Mesendoderm (in vitro differentiated cells): ENCODE results near the gene CUL9.

Source experiments
- DNase-seq: peaks from one replicate; pipeline ENCODE4 v3.0.0; 2013
- H2AK5ac ChIP-seq: 2 replicates; pipeline ENCODE4 v1.6.1; 2013; ENCODE audit warnings: low read length, inconsistent platforms
- H2BK120ac ChIP-seq: 2 replicates; pipeline ENCODE4 v1.6.1; 2013; ENCODE audit warnings: low read depth, mild to moderate bottlenecking, low read length, moderate library complexity, mixed read lengths
- H2BK15ac ChIP-seq: replicated peaks from 2 replicates; pipeline ENCODE4 v1.6.1; 2013; ENCODE audit warnings: low read depth, mild to moderate bottlenecking, moderate library complexity
- H2BK5ac ChIP-seq: 2 replicates; pipeline ENCODE4 v1.6.1; 2013; ENCODE audit warnings: low read length, inconsistent platforms
- H3K18ac ChIP-seq: 2 replicates; pipeline ENCODE4 v1.6.1; 2013; ENCODE audit warnings: mild to moderate bottlenecking, low read length, mixed read lengths
- H3K23ac ChIP-seq: one replicate; pipeline ENCODE4 v1.6.1; 2013; ENCODE audit warnings: low read length
- H3K27ac ChIP-seq: 2 replicates; pipeline ENCODE4 v1.5.1; 2013; ENCODE audit warnings: low read depth, mild to moderate bottlenecking, inconsistent platforms, low read length, moderate library complexity
- H3K27me3 ChIP-seq: 2 replicates; pipeline ENCODE4 v1.6.1; 2013; ENCODE audit warnings: low read length, control low read depth, mild to moderate bottlenecking, inconsistent platforms; ENCODE audit not compliant: insufficient read depth, poor library complexity
- H3K36me3 ChIP-seq: 2 replicates; pipeline ENCODE4 v1.6.1; 2013; ENCODE audit warnings: low read length, inconsistent platforms; ENCODE audit not compliant: control insufficient read depth, insufficient read depth
- H3K4ac ChIP-seq: one replicate; pipeline ENCODE4 v1.6.1; 2013; ENCODE audit warnings: low read depth, mild to moderate bottlenecking, low read length, moderate library complexity
- H3K4me1 ChIP-seq: 2 replicates; pipeline ENCODE4 v1.6.1; 2013; ENCODE audit warnings: low read depth, low read length, inconsistent platforms; ENCODE audit not compliant: control insufficient read depth
- H3K4me2 ChIP-seq: 2 replicates; pipeline ENCODE4 v1.6.1; 2013; ENCODE audit warnings: low read length
- H3K4me3 ChIP-seq: 2 replicates; pipeline ENCODE4 v1.5.1; 2013; ENCODE audit warnings: mild to moderate bottlenecking, low read length
- H3K56ac ChIP-seq: one replicate; pipeline ENCODE4 v1.6.1; 2013; ENCODE audit warnings: low read length
- H3K79me1 ChIP-seq: 2 replicates; pipeline ENCODE4 v1.6.1; 2013; ENCODE audit warnings: low read length, inconsistent platforms
- H3K79me2 ChIP-seq: 2 replicates; pipeline ENCODE4 v1.6.1; 2013; ENCODE audit warnings: mild to moderate bottlenecking, low read length; ENCODE audit not compliant: control insufficient read depth, insufficient read depth
- H3K9ac ChIP-seq: 2 replicates; pipeline ENCODE4 v1.6.1; 2013; ENCODE audit warnings: low read length, inconsistent platforms
- H4K5ac ChIP-seq: one replicate; pipeline ENCODE4 v1.6.1; 2013; ENCODE audit warnings: low read length
- H4K8ac ChIP-seq: one replicate; pipeline ENCODE4 v1.6.1; 2013; ENCODE audit warnings: low read depth, mild to moderate bottlenecking, control low read depth, low read length, moderate library complexity
- WGBS: extraction: QIAGEN DNeasy Blood & Tissue Kit; methylation state at CpG from one replicate; pipeline ENCODE4 v1.1.7; 2013; ENCODE audit warnings: low lambda C conversion rate, missing lambda C conversion rate; ENCODE audit not compliant: insufficient coverage; ENCODE audit errors: extremely low coverage; 5-methylcytosine and 5-hydroxymethylcytosine counted together

The CUL9 gene

GRCh38 chr6:43204271-43205105 lies 22.5 kb downstream of the CUL9 start:
- no CpG with 5 or more reads among the region's 23 CpGs for WGBS

GRCh38 chr6:43205849-43206248 lies 23.9 kb downstream of the CUL9 start:
- Histone ChIP-seq H3K27ac (no peak overlapping the region), H3K79me2 (no peaks in the 10 kb centered on the region), H2AK5ac (no peak overlapping the region), H4K8ac (no peak overlapping the region), H3K4me3 (no peak overlapping the region), H3K79me1 (no peaks in the 10 kb centered on the region), H3K4me1 (no peaks in the 10 kb centered on the region), H2BK5ac (no peak overlapping the region), H2BK120ac (no peak overlapping the region), H2BK15ac (no peak overlapping the region), H3K4me2 (no peak overlapping the region), H3K56ac (no peak overlapping the region), H4K5ac (no peak overlapping the region), H3K23ac (no peak overlapping the region), H3K27me3 (no peaks in the 10 kb centered on the region), H3K4ac (no peak overlapping the region), H3K9ac (no peak overlapping the region), H3K36me3 (no peaks in the 10 kb centered on the region), H3K18ac (no peak overlapping the region)
- no peak for DNase-seq
- no CpG with 5 or more reads among the region's 10 CpGs for WGBS

More at GRCh38 chr6:43204271-43205105, 22.5 kb downstream of the CUL9 start:
- H2AK5ac ChIP-seq, result no peak overlapping the region
- no peak overlapping the region for H3K4me2 ChIP-seq
- H3K36me3 ChIP-seq, result no peaks in the 10 kb centered on the region
- no peak for DNase-seq
- H3K4me3 ChIP-seq, result no peak overlapping the region
- H3K23ac ChIP-seq, result no peak overlapping the region
- no peaks in the 10 kb centered on the region for H3K79me2 ChIP-seq
- no peak overlapping the region for H2BK5ac ChIP-seq
- H2BK15ac ChIP-seq, result no peak overlapping the region
- H3K4me1 ChIP-seq, result no peaks in the 10 kb centered on the region
- no peak overlapping the region for H3K9ac ChIP-seq
- no peak overlapping the region for H2BK120ac ChIP-seq
- no peak overlapping the region for H3K56ac ChIP-seq
- no peak overlapping the region for H4K5ac ChIP-seq
- no peak overlapping the region for H4K8ac ChIP-seq
- no peaks in the 10 kb centered on the region for H3K79me1 ChIP-seq
- no peak overlapping the region for H3K18ac ChIP-seq
- H3K27me3 ChIP-seq, result no peaks in the 10 kb centered on the region
- H3K27ac ChIP-seq, result no peak overlapping the region
- H3K4ac ChIP-seq, result no peak overlapping the region

- Histone ChIP-seq H3K4me3 (no peak overlapping the region), H3K36me3 (no peaks in the 10 kb centered on the region), H3K79me2 (no peaks in the 10 kb centered on the region), H3K56ac (no peak overlapping the region), H3K18ac (no peak overlapping the region), H3K4me2 (no peak overlapping the region), H4K8ac (no peak overlapping the region), H2BK120ac (no peak overlapping the region), H4K5ac (no peak overlapping the region), H3K4ac (no peak overlapping the region), H2BK5ac (no peak overlapping the region), H3K79me1 (no peaks in the 10 kb centered on the region), H2AK5ac (no peak overlapping the region), H3K27me3 (no peaks in the 10 kb centered on the region), H3K9ac (no peak overlapping the region), H3K23ac (no peak overlapping the region), H3K27ac (no peak overlapping the region), H2BK15ac (no peak overlapping the region), H3K4me1 (no peaks in the 10 kb centered on the region)
- WGBS, result no CpG with 5 or more reads among the region's 2 CpGs
- DNase-seq, result no peak
Observed at GRCh38 chr6:43207286-43207685, 25.3 kb downstream of the CUL9 start.

GRCh38 chr6:43211955-43212354 lies 30.0 kb downstream of the CUL9 start:
- Histone ChIP-seq H3K27ac (no peak overlapping the region), H3K18ac (no peak overlapping the region), H3K4me1 (no peaks in the 10 kb centered on the region), H2AK5ac (no peak overlapping the region), H2BK5ac (no peak overlapping the region), H3K56ac (no peak overlapping the region), H4K8ac (no peak overlapping the region), H2BK120ac (no peak overlapping the region), H4K5ac (no peak overlapping the region), H3K4me3 (no peak overlapping the region), H2BK15ac (no peak overlapping the region), H3K4me2 (no peak overlapping the region), H3K36me3 (no peaks in the 10 kb centered on the region), H3K79me1 (no peaks in the 10 kb centered on the region), H3K27me3 (no peaks in the 10 kb centered on the region), H3K4ac (no peak overlapping the region), H3K23ac (no peak overlapping the region), H3K9ac (no peak overlapping the region), H3K79me2 (no peaks in the 10 kb centered on the region)
- WGBS, result no CpG with 5 or more reads among the region's 1 CpG
- DNase-seq, result peak; percentile 23

GRCh38 chr6:43213431-43213830 lies 31.4 kb downstream of the CUL9 start:
- Histone ChIP-seq H3K27ac (no peak overlapping the region), H3K4me1 (no peaks in the 10 kb centered on the region), H3K4me2 (no peak overlapping the region), H3K79me1 (no peaks in the 10 kb centered on the region), H3K9ac (no peak overlapping the region), H2BK120ac (no peak overlapping the region), H3K27me3 (no peaks in the 10 kb centered on the region), H2AK5ac (no peak overlapping the region), H3K18ac (no peak overlapping the region), H3K36me3 (no peaks in the 10 kb centered on the region), H3K79me2 (no peaks in the 10 kb centered on the region), H2BK15ac (no peak overlapping the region), H3K23ac (no peak overlapping the region), H3K4me3 (no peak overlapping the region), H3K56ac (no peak overlapping the region), H3K4ac (no peak overlapping the region), H4K8ac (no peak overlapping the region), H2BK5ac (no peak overlapping the region), H4K5ac (no peak overlapping the region)
- no CpG with 5 or more reads among the region's 11 CpGs for WGBS
- no peak for DNase-seq

GRCh38 chr6:43215066-43215465 lies 33.1 kb downstream of the CUL9 start:
- no peak overlapping the region for H3K4me3 ChIP-seq
- no peak overlapping the region for H3K18ac ChIP-seq
- no peak overlapping the region for H2BK15ac ChIP-seq
- no peak overlapping the region for H3K4ac ChIP-seq
- H3K9ac ChIP-seq, result no peak overlapping the region
- no peak overlapping the region for H2BK120ac ChIP-seq
- H3K23ac ChIP-seq, result no peak overlapping the region
- no peak overlapping the region for H3K4me2 ChIP-seq
- WGBS, result no CpG with 5 or more reads among the region's 8 CpGs
- H3K27me3 ChIP-seq, result no peaks in the 10 kb centered on the region
- no peak overlapping the region for H4K8ac ChIP-seq
- DNase-seq, result no peak
- H2BK5ac ChIP-seq, result no peak overlapping the region
- H2AK5ac ChIP-seq, result no peak overlapping the region
- no peaks in the 10 kb centered on the region for H3K36me3 ChIP-seq
- no peaks in the 10 kb centered on the region for H3K4me1 ChIP-seq
- H4K5ac ChIP-seq, result no peak overlapping the region
- no peaks in the 10 kb centered on the region for H3K79me1 ChIP-seq
- H3K27ac ChIP-seq, result no peak overlapping the region
- H3K56ac ChIP-seq, result no peak overlapping the region
- H3K79me2 ChIP-seq, result no peaks in the 10 kb centered on the region
